KBM-7 (cell line): Measurements from ENCODE around the gene ANKRD63.

Source experiments
- DNase-seq: peaks from one replicate; pipeline ENCODE4 v3.0.0-alpha.2; 2015
- in situ Hi-C: fragments of 300-500 bp; cut with MboI; formaldehyde crosslinking; loops from 2 replicates; pipeline ENCODE4 v1.14.3; 2020; ENCODE audit warnings: low sequenced_read_pairs, low pct_unique_long_range_greater_than_20kb, mixed read lengths

Gene ANKRD63

GRCh38 chr15:40282869-40283614 lies at the start of gene ANKRD63:
ANKRD63 (minus strand) TSS chr15:40283064; CDS start chr15:40282586, 478 bp downstream.
- in situ Hi-C loops = no loop called here
- no peak for DNase-seq

GRCh38 chr15:40332113-40332781 lies 49.4 kb upstream of the ANKRD63 start:
- in situ Hi-C loops = no loop called here
- no peak for DNase-seq

- DNase-seq = no peak
- in situ Hi-C loops = no loop called here
These were observed 48.8 kb upstream of the ANKRD63 start for GRCh38 chr15:40331637-40332036.

GRCh38 chr15:40331026-40331425 lies 48.2 kb upstream of the ANKRD63 start:
- no peak for DNase-seq
- in situ Hi-C loops = no loop called here

GRCh38 chr15:40330368-40330836 lies 47.5 kb upstream of the ANKRD63 start:
- peak; percentile 45 for DNase-seq
- in situ Hi-C loops = no loop called here

- no peak for DNase-seq
- in situ Hi-C loops = no loop called here
These were observed 46.9 kb upstream of the ANKRD63 start for GRCh38 chr15:40329804-40330203.

- DNase-seq = no peak
- in situ Hi-C loops = no loop called here
These were observed 45.9 kb upstream of the ANKRD63 start for GRCh38 chr15:40328751-40329150.

- in situ Hi-C loops = no loop called here
- no peak for DNase-seq
These were observed 45.3 kb upstream of the ANKRD63 start for GRCh38 chr15:40328176-40328575.

GRCh38 chr15:40327457-40327856 lies 44.6 kb upstream of the ANKRD63 start:
- in situ Hi-C loops = no loop called here
- no peak for DNase-seq

- DNase-seq = peak; percentile 41
- in situ Hi-C loops = no loop called here
These were observed 42.8 kb upstream of the ANKRD63 start for GRCh38 chr15:40325700-40326099.

- peak; percentile 24 for DNase-seq
- in situ Hi-C loops = no loop called here
These were observed 42.3 kb upstream of the ANKRD63 start for GRCh38 chr15:40325188-40325587.

- in situ Hi-C loops = no loop called here
- DNase-seq = peak; percentile 15
These were observed 41.4 kb upstream of the ANKRD63 start for GRCh38 chr15:40323953-40324937.

- in situ Hi-C loops = no loop called here
- peak; percentile 99 for DNase-seq
These were observed 40.5 kb upstream of the ANKRD63 start, which contains the start of gene INAFM2 for GRCh38 chr15:40323239-40323952. INAFM2 (plus strand) TSS chr15:40323692; CDS start chr15:40324056, 364 bp downstream.

- peak; percentile 15 for DNase-seq
- in situ Hi-C loops = no loop called here
These were observed 39.8 kb upstream of the ANKRD63 start for GRCh38 chr15:40322531-40323238.

- peak; percentile 72 for DNase-seq
- in situ Hi-C loops = no loop called here
These were observed 38.1 kb upstream of the ANKRD63 start for GRCh38 chr15:40320931-40321371.

- no peak for DNase-seq
- in situ Hi-C loops = no loop called here
These were observed 37.5 kb upstream of the ANKRD63 start for GRCh38 chr15:40320409-40320808.

GRCh38 chr15:40317580-40317979 lies 34.7 kb upstream of the ANKRD63 start:
- DNase-seq = no peak
- in situ Hi-C loops = no loop called here

- in situ Hi-C loops = no loop called here
These were observed 34.1 kb upstream of the ANKRD63 start for GRCh38 chr15:40316931-40317330.

More at GRCh38 chr15:40316931-40317330, 34.1 kb upstream of the ANKRD63 start:
- no peak for DNase-seq
